Neuron (in vitro differentiated cells): Measurements from ENCODE around the gene AGBL4.
"Not testable (repeated sequence)": the region's sequence is repeated elsewhere in the genome, so short reads cannot be mapped to it uniquely, and the experiment has no call there.

Experiments used
- H2AFZ ChIP-seq: one replicate; pipeline ENCODE4 v1.6.1; 2013; ENCODE audit warnings: low read depth, mild to moderate bottlenecking, inconsistent platforms, low read length, moderate library complexity
- H3K27me3 ChIP-seq: one replicate; pipeline ENCODE4 v1.6.1; 2013; ENCODE audit warnings: low read length; ENCODE audit not compliant: insufficient read depth
- H3K36me3 ChIP-seq: one replicate; pipeline ENCODE4 v1.6.1; 2013; ENCODE audit warnings: low read length; ENCODE audit not compliant: insufficient read depth
- H3K4me1 ChIP-seq: one replicate; pipeline ENCODE4 v1.6.1; 2013; ENCODE audit warnings: low read length; ENCODE audit not compliant: insufficient read depth
- H3K4me3 ChIP-seq: 2 replicates; pipeline ENCODE4 v1.5.1; 2013; ENCODE audit warnings: mild to moderate bottlenecking, low read length, moderate library complexity
- H3K9me3 ChIP-seq: one replicate; pipeline ENCODE4 v1.6.1; 2013; ENCODE audit warnings: low read length

Gene AGBL4

DNA sequence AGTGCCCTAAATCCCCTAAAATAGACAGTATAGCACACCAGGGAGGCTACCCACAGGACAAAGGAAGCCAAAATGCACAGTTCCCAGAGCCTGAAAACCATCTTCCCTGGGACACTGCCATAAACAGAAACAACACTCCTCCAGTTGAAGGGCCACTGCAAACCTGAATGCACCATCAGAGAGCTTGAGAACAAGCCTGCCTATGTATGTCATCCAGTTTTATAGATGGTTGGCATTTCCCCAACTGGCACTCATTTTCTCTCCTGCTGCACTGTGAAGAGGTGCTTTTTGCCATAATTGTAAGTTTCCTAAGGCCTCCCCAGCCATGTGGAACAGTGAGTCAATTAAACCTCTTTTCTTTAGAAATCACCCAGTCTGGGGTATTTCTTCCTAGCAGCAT, 169.0 kb downstream of the AGBL4 start:
- Histone ChIP-seq H3K27me3 (no peaks in the 10 kb centered on the region), H3K36me3 (no peaks in the 10 kb centered on the region), H3K9me3 (no peaks in the 10 kb centered on the region), H3K4me3 (no peak overlapping the region), H3K4me1 (no peaks in the 10 kb centered on the region), H2AFZ (no peak overlapping the region)

DNA sequence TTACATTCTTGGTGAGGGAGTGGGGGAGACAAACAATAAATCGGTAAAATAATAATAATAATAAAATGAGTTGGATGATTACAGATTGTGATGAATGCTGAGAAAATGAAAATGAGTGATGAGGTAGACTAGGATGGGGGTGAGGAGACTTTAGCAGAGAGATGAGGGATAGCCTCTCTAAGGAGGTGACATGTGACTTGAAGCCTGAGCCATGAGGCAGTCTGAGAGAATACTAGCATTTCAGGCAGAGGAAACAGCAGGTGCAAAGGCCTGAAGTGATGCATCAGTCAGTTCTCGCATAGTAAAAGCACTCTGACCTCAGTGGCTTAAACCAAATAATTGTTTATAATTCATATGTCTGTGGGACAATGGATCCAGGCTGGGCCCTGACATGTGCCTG, 181.2 kb downstream of the AGBL4 start:
- Histone ChIP-seq H3K36me3 (no peaks in the 10 kb centered on the region), H3K4me1 (no peaks in the 10 kb centered on the region), H3K27me3 (no peaks in the 10 kb centered on the region), H3K9me3 (peaks cover 7% of the 10 kb centered on the region), H2AFZ (no peak overlapping the region), H3K4me3 (no peak overlapping the region)

DNA sequence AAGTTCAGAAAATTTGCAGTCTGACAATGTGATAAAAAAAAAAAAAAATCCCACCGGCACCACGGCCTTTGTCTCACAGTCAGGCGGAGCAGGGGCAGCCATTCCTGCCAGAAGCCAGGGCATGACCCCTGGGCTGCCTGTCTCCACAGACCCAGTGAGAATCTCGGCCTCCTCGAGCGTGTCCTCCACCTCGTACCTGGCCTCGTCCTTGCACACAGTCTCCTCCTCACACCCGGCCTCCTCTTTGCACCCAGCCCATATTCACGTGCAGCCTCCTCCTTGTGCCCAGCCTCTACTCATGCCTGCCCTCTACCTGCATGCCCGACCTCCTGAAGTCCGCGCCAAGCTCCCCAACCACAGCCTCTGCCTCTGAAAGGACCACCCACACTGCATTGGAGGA, 182.0 kb downstream of the AGBL4 start:
- Histone ChIP-seq H2AFZ (no peak overlapping the region), H3K27me3 (no peaks in the 10 kb centered on the region), H3K36me3 (no peaks in the 10 kb centered on the region), H3K4me1 (no peaks in the 10 kb centered on the region), H3K9me3 (peaks cover 7% of the 10 kb centered on the region), H3K4me3 (no peak overlapping the region)

- Histone ChIP-seq H3K4me3 (no peak overlapping the region), H3K36me3 (no peaks in the 10 kb centered on the region), H3K9me3 (no peaks in the 10 kb centered on the region), H2AFZ (no peak overlapping the region), H3K4me1 (no peaks in the 10 kb centered on the region), H3K27me3 (no peaks in the 10 kb centered on the region)
Measured at GRCh38 chr1:49824261-49824660, 199.5 kb downstream of the AGBL4 start.

- Histone ChIP-seq H3K4me1 (no peaks in the 10 kb centered on the region), H2AFZ (no peak overlapping the region), H3K4me3 (no peak overlapping the region), H3K27me3 (no peaks in the 10 kb centered on the region), H3K36me3 (no peaks in the 10 kb centered on the region), H3K9me3 (no peaks in the 10 kb centered on the region)
Measured at GRCh38 chr1:49817681-49818080, 206.1 kb downstream of the AGBL4 start.

DNA sequence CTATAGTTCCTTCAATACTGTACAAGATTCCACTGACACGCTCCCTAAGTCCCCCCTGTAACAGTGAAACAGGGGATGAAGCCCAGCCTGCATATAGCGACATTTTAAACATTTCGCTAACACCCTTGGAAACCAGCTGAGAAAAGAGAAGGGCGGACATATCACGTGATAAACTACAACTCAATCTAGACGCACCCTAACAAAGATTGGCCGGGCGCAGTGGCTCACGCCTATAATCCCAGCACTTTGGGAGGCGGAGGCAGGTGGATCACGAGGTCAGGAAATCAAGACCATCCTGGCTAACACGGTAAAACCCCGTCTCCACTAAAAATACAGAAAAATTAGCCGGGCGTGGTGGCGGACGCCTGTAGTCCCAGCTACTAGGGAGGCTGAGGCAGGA, 236.7 kb downstream of the AGBL4 start:
- H3K36me3 ChIP-seq, H3K4me1 ChIP-seq, H3K9me3 ChIP-seq, H2AFZ ChIP-seq, H3K4me3 ChIP-seq, H3K27me3 ChIP-seq: not testable (repeated sequence)

GRCh38 chr1:49765034-49765433, 258.7 kb downstream of the AGBL4 start:
- Histone ChIP-seq H3K4me3 (no peak overlapping the region), H2AFZ (no peak overlapping the region), H3K9me3 (no peaks in the 10 kb centered on the region), H3K4me1 (no peaks in the 10 kb centered on the region), H3K36me3 (no peaks in the 10 kb centered on the region), H3K27me3 (no peaks in the 10 kb centered on the region)

DNA sequence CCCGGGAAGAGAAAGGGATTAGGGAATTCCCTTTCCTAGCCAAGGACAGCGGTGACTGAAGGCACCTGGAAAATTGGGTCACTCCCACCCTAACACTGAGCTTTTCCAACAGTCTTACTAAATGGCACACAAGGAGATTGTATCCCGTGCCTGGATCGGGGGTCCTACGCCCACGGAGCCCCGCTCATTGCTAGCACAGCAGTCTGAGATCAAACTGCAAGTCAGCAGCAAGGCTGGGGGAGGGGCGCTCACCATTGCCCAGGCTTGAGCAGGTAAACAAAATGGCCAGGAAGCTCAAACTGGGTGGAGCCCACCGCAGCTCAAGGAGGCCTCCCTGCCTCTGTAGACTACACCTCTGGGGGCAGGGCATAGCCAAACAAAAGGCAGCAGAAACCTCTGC, 285.6 kb downstream of the AGBL4 start:
- H3K4me1 ChIP-seq, H2AFZ ChIP-seq, H3K9me3 ChIP-seq, H3K27me3 ChIP-seq, H3K4me3 ChIP-seq, H3K36me3 ChIP-seq: not testable (repeated sequence)

GRCh38 chr1:49728377-49728776, 295.4 kb downstream of the AGBL4 start:
- Histone ChIP-seq H3K4me1 (no peaks in the 10 kb centered on the region), H3K9me3 (no peaks in the 10 kb centered on the region), H3K27me3 (no peaks in the 10 kb centered on the region), H2AFZ (no peak overlapping the region), H3K36me3 (no peaks in the 10 kb centered on the region), H3K4me3 (no peak overlapping the region)

- no peaks in the 10 kb centered on the region for H3K36me3 ChIP-seq
- no peak overlapping the region for H3K4me3 ChIP-seq
- H3K9me3 ChIP-seq = no peaks in the 10 kb centered on the region
- H3K4me1 ChIP-seq = no peaks in the 10 kb centered on the region
- no peaks in the 10 kb centered on the region for H3K27me3 ChIP-seq
- H2AFZ ChIP-seq = no peak overlapping the region
Measured at GRCh38 chr1:49723662-49724061, 300.1 kb downstream of the AGBL4 start.

GRCh38 chr1:49694251-49694827, 329.4 kb downstream of the AGBL4 start:
- no peaks in the 10 kb centered on the region for H3K27me3 ChIP-seq
- H2AFZ ChIP-seq = no peak overlapping the region
- no peaks in the 10 kb centered on the region for H3K4me1 ChIP-seq
- no peak overlapping the region for H3K4me3 ChIP-seq
- no peaks in the 10 kb centered on the region for H3K9me3 ChIP-seq
- H3K36me3 ChIP-seq = no peaks in the 10 kb centered on the region

- Histone ChIP-seq H3K4me3 (no peak overlapping the region), H3K9me3 (no peaks in the 10 kb centered on the region), H3K4me1 (no peaks in the 10 kb centered on the region), H3K36me3 (no peaks in the 10 kb centered on the region), H3K27me3 (no peaks in the 10 kb centered on the region), H2AFZ (no peak overlapping the region)
Measured at GRCh38 chr1:49686107-49686506, 337.6 kb downstream of the AGBL4 start.

GRCh38 chr1:49677706-49678105, 346.0 kb downstream of the AGBL4 start:
- H3K4me3 ChIP-seq = no peak overlapping the region
- no peaks in the 10 kb centered on the region for H3K36me3 ChIP-seq
- H2AFZ ChIP-seq = no peak overlapping the region
- no peaks in the 10 kb centered on the region for H3K27me3 ChIP-seq
- no peaks in the 10 kb centered on the region for H3K9me3 ChIP-seq
- H3K4me1 ChIP-seq = no peaks in the 10 kb centered on the region

DNA sequence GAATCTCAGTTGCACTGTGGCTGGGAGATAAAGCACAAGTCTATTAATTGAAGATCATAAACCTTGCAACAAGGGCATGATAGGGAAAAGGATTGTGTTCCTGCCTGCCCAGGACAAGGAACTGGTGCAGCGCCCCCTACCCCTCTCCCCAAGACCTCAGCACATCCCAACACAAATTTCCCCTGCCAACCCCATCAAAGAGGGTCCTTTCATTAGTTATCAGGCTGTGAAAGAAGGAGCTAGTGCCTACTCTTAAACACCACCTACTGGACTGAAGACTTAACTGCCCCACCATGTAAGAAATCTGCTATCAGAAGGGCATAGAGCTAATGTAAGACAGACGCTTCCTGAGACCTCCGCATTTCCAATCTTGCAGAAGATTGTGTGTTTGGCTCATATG, 372.6 kb downstream of the AGBL4 start:
- Histone ChIP-seq H3K36me3 (no peaks in the 10 kb centered on the region), H3K9me3 (no peaks in the 10 kb centered on the region), H2AFZ (no peak overlapping the region), H3K4me1 (no peaks in the 10 kb centered on the region), H3K4me3 (no peak overlapping the region), H3K27me3 (no peaks in the 10 kb centered on the region)
